ENCODE measurements around the gene ANAPC2. TPM values are rescaled to one million over a fixed set of nuclear protein-coding genes. Genes with fewer than 3 reads are reported as not detected.

Gene ANAPC2
- polyA plus RNA-seq, 2 of the 4 experiments (the other 2 are of a cell fraction): 17.5 to 40.7 TPM

- no peak for TF ChIP-seq BHLHE40 (IDR thresholded peaks at IDR 0.05; ENCODE audit: low read depth, low read length)
- TF ChIP-seq ZSCAN20 (CRISPR knock-in tag; IDR thresholded peaks at IDR 0.05): no peak
- no peak for TF ChIP-seq MYC (IDR thresholded peaks at IDR 0.05; ENCODE audit: borderline replicate concordance, low read length)
- no peak for TF ChIP-seq HOXB5 (CRISPR knock-in tag; IDR thresholded peaks at IDR 0.05)
- no peak for TF ChIP-seq ATOH8 (CRISPR knock-in tag; IDR thresholded peaks at IDR 0.05; ENCODE audit: low read depth)
Observed at GRCh38 chr9:137232510-137232909, 44.1 kb upstream of the ANAPC2 start (continued).

GRCh38 chr9:137232101-137232500 is 43.7 kb upstream of the ANAPC2 start:
- TF ChIP-seq ELK1 (IDR thresholded peaks at IDR 0.05; ENCODE audit: low read depth, low read length): no peak
- TF ChIP-seq MAFK (IDR thresholded peaks at IDR 0.05; ENCODE audit: partially characterized antibody): no peak
- no peak for TF ChIP-seq NFE2L2 (conservative IDR thresholded peaks at IDR 0.05; ENCODE audit: low read length)
- no peak for TF ChIP-seq CTCF (IDR thresholded peaks at IDR 0.05)
- TF ChIP-seq POLR2AphosphoS2 (conservative IDR thresholded peaks at IDR 0.05; ENCODE audit: low read length): no peak
- no peak for TF ChIP-seq CEBPB (IDR thresholded peaks at IDR 0.05)
- no peak for TF ChIP-seq EHF (CRISPR knock-in tag; IDR thresholded peaks at IDR 0.05)
- no peak for TF ChIP-seq NR3C1 (IDR thresholded peaks at IDR 0.05)
- no peak for TF ChIP-seq HEYL (CRISPR knock-in tag; IDR thresholded peaks at IDR 0.05)
- TF ChIP-seq KDM5A (IDR thresholded peaks at IDR 0.05): no peak
- TF ChIP-seq SREBF2 (IDR thresholded peaks at IDR 0.05): no peak
- no peak for TF ChIP-seq PBX3 (IDR thresholded peaks at IDR 0.05)
- TF ChIP-seq TFCP2L1 (CRISPR knock-in tag; IDR thresholded peaks at IDR 0.05): no peak
- no peak for TF ChIP-seq CBX2 (IDR thresholded peaks at IDR 0.05; ENCODE audit: borderline replicate concordance, low read depth)
- no peak for TF ChIP-seq KDM1A (IDR thresholded peaks at IDR 0.05; ENCODE audit: low read depth)
- no peak for TF ChIP-seq MAX (IDR thresholded peaks at IDR 0.05)
- TF ChIP-seq MYC (IDR thresholded peaks at IDR 0.05; ENCODE audit: borderline replicate concordance, low read length): no peak
- TF ChIP-seq ATOH8 (CRISPR knock-in tag; IDR thresholded peaks at IDR 0.05; ENCODE audit: low read depth): no peak
- CTCF ChIA-PET: interaction anchor here (0.8 to 10.1 kb wide), 4 partner anchors 42 to 183 kb away, joined by 3 to 81 read pairs (median 4); partner anchors contain the start of genes ANAPC2 and SSNA1
- FAIRE-seq: no peak
- Histone ChIP-seq H3K27ac (no peak overlapping the region), H3K4me3 (no peak overlapping the region), H3K4me1 (peaks cover 39% of the 10 kb centered on the region), H3K4me2 (no peak overlapping the region), H3K9me3 (no peaks in the 10 kb centered on the region)
- WGBS (ENCODE audit: missing lambda C conversion rate): 93% methylated on average over 2 of the region's 10 CpGs
- DNase-seq (ENCODE audit: low read depth in 1 of 2, low spot score in 1 of 2): no peak
- no peak for ATAC-seq
- POLR2A ChIA-PET: interaction anchor here (0.8 kb wide), 1 partner anchor 9 kb away, joined by 3 read pairs; the partner anchor contains the start of gene TUBB4B
